Stimulated activated CD8-positive, alpha-beta memory T cell treated with anti-CD3 and anti-CD28 coated beads, Interleukin-4, amount 100 ng/mL, for 48 hours (primary cell): ENCODE measurements around the gene MSANTD3.
A peak's percentile ranks its signal among the peaks of the same experiment; 100 is the strongest.
"Not testable (repeated sequence)": the region's sequence is repeated elsewhere in the genome, so short reads cannot be mapped to it uniquely, and the experiment has no call there.

Experiments
- DNase-seq: peaks from one replicate; pipeline ENCODE4 v3.0.0-alpha.2; 2020

Gene MSANTD3

GRCh38 chr9:100430286-100430940 lies 3.5 kb downstream of the MSANTD3 start:
- DNase-seq, result no peak

- DNase-seq, result no peak
Measured at GRCh38 chr9:100431886-100432285, 4.9 kb downstream of the MSANTD3 start.

- no peak for DNase-seq
Measured at GRCh38 chr9:100432736-100433135, 5.8 kb downstream of the MSANTD3 start.

GRCh38 chr9:100436571-100436970 lies 9.6 kb downstream of the MSANTD3 start:
- no peak for DNase-seq

GRCh38 chr9:100437860-100438805 lies 11.2 kb downstream of the MSANTD3 start:
- peak; percentile 86 for DNase-seq

GRCh38 chr9:100440071-100440470 lies 13.1 kb downstream of the MSANTD3 start:
- no peak for DNase-seq

GRCh38 chr9:100440487-100440886 lies 13.5 kb downstream of the MSANTD3 start:
- DNase-seq, result not testable (repeated sequence)

- DNase-seq, result no peak
Measured at GRCh38 chr9:100441911-100442361, 15.0 kb downstream of the MSANTD3 start.

- no peak for DNase-seq
Measured at GRCh38 chr9:100443781-100444768, 17.1 kb downstream of the MSANTD3 start.

GRCh38 chr9:100445161-100445902 lies 18.4 kb downstream of the MSANTD3 start:
- no peak for DNase-seq

GRCh38 chr9:100445903-100446549 lies 19.1 kb downstream of the MSANTD3 start:
- DNase-seq, result no peak

- DNase-seq, result no peak
Measured at GRCh38 chr9:100447041-100447440, 20.1 kb downstream of the MSANTD3 start.

- DNase-seq, result no peak
Measured at GRCh38 chr9:100448266-100448665, 21.3 kb downstream of the MSANTD3 start.

GRCh38 chr9:100449420-100449819 lies 22.5 kb downstream of the MSANTD3 start:
- DNase-seq, result no peak

GRCh38 chr9:100452894-100453293 lies 26.0 kb downstream of the MSANTD3 start:
- no peak for DNase-seq

GRCh38 chr9:100455470-100455869 lies 28.5 kb downstream of the MSANTD3 start:
- DNase-seq, result no peak

- DNase-seq, result no peak
Measured at GRCh38 chr9:100457517-100457916, 30.6 kb downstream of the MSANTD3 start.

GRCh38 chr9:100459963-100460362 lies 33.0 kb downstream of the MSANTD3 start:
- no peak for DNase-seq

GRCh38 chr9:100465274-100465673 lies 38.3 kb downstream of the MSANTD3 start:
- no peak for DNase-seq

- no peak for DNase-seq
Measured at GRCh38 chr9:100465761-100466160, 38.8 kb downstream of the MSANTD3 start.

- DNase-seq, result no peak
Measured at GRCh38 chr9:100466171-100466828, 39.4 kb downstream of the MSANTD3 start.
